MM.1S (cell line): Measurements from ENCODE around the gene EPN3.

Source experiments
- CTCF ChIP-seq: fragments of 300-600 bp; sonication (generic); IDR thresholded peaks from 2 replicates; pipeline ENCODE4 v1.5.1; 2016; ENCODE audit warnings: antibody characterized with exemption, low read length, mixed read lengths
- EZH2 ChIP-seq: fragments of 300-600 bp; sonication (generic); optimal IDR thresholded peaks from 2 replicates; pipeline ENCODE3; 2017; ENCODE audit warnings: low read depth, mild to moderate bottlenecking, antibody characterized with exemption, low read length, mixed read lengths
- EZH2phosphoT487 ChIP-seq: fragments of 300-600 bp; sonication (generic); IDR thresholded peaks from 2 replicates; pipeline ENCODE4 v1.6.1; 2018; ENCODE audit warnings: antibody characterized with exemption, low read length

DNA sequence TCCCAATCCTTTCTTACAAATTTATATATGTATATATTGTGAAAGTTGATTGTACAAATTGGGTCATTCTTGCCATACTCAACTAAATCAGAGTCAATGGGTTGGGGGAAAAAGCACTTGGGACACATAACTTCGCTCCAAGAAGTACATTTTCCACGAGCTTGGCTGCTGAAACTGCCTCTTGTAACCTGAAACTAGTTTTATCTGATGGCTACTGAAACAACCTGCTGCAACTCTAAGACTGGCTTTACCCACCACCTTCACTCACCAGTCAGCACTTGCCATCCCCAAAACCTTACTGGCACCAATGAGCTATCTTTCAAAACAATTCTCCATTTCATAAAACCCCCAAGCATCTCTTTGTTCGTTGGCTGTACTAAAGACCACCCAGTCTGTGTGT lies 38.8 kb upstream of the EPN3 start:
- TF ChIP-seq EZH2phosphoT487 (no peak), CTCF (no peak), EZH2 (no peak)
